BE2C (cell line): ENCODE measurements around the gene GRIK5.

Source experiments
- DNase-seq: peaks from one replicate; pipeline ENCODE4 v3.0.0-alpha.2; 2020
- H3K27me3 ChIP-seq: fragments of 250-450 bp; sonication (Bioruptor Pico); 2 replicates; pipeline ENCODE4 v1.5.1; 2020; ENCODE audit warnings: mild to moderate bottlenecking
- H3K36me3 ChIP-seq: fragments of 250-450 bp; sonication (Bioruptor Pico); 2 replicates; pipeline ENCODE4 v1.5.1; 2020; ENCODE audit warnings: mild to moderate bottlenecking
- H3K4me1 ChIP-seq: fragments of 250-450 bp; sonication (Bioruptor Pico); 2 replicates; pipeline ENCODE4 v1.5.1; 2020
- H3K4me3 ChIP-seq: 2 replicates; pipeline ENCODE4 v1.5.1; 2011; ENCODE audit warnings: low read depth, low read length
- H3K9me3 ChIP-seq: fragments of 250-450 bp; sonication (Bioruptor Pico); 2 replicates; pipeline ENCODE4 v1.5.1; 2020
- TF ChIP-seq, protein P1 (sequence below): IDR thresholded peaks from 2 replicates; pipeline ENCODE4 v1.5.1; 2012; ENCODE audit warnings: mild to moderate bottlenecking, low read depth, low read length

The GRIK5 gene

DNA sequence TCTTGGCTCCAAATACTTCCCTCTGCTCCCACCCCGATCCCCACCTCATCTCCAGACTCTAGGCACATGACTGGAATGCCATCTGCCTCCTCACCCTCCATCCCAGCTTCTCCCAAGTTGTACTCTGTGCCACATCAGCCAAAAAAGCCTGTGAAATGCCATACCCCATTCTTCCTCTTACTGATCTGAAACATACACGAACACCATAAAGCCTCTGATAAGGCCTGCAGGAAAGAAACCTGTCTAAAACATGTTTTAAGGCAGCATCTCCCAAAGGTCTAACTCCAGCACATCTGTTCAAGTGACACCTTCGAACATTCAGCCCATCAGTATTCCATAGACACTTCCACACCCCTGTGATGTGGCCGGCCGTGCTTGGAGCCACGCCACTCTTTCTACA, 5.6 kb downstream of the GRIK5 start:
- H3K27me3 ChIP-seq: no peaks in the 10 kb centered on the region
- no peak for DNase-seq
- H3K4me3 ChIP-seq: no peak overlapping the region
- TF ChIP-seq, protein P1, sequence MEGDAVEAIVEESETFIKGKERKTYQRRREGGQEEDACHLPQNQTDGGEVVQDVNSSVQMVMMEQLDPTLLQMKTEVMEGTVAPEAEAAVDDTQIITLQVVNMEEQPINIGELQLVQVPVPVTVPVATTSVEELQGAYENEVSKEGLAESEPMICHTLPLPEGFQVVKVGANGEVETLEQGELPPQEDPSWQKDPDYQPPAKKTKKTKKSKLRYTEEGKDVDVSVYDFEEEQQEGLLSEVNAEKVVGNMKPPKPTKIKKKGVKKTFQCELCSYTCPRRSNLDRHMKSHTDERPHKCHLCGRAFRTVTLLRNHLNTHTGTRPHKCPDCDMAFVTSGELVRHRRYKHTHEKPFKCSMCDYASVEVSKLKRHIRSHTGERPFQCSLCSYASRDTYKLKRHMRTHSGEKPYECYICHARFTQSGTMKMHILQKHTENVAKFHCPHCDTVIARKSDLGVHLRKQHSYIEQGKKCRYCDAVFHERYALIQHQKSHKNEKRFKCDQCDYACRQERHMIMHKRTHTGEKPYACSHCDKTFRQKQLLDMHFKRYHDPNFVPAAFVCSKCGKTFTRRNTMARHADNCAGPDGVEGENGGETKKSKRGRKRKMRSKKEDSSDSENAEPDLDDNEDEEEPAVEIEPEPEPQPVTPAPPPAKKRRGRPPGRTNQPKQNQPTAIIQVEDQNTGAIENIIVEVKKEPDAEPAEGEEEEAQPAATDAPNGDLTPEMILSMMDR: no peak
- H3K4me1 ChIP-seq: no peaks in the 10 kb centered on the region
- no peaks in the 10 kb centered on the region for H3K36me3 ChIP-seq
- H3K9me3 ChIP-seq: no peaks in the 10 kb centered on the region

GRCh38 chr19:42062381-42062780, 7.6 kb downstream of the GRIK5 start:
- H3K9me3 ChIP-seq: no peaks in the 10 kb centered on the region
- no peak overlapping the region for H3K4me3 ChIP-seq
- no peaks in the 10 kb centered on the region for H3K27me3 ChIP-seq
- no peaks in the 10 kb centered on the region for H3K4me1 ChIP-seq
- no peak for DNase-seq
- no peaks in the 10 kb centered on the region for H3K36me3 ChIP-seq
- TF ChIP-seq, protein P1: no peak

GRCh38 chr19:42060117-42060516, 9.9 kb downstream of the GRIK5 start:
- H3K27me3 ChIP-seq: no peaks in the 10 kb centered on the region
- H3K9me3 ChIP-seq: no peaks in the 10 kb centered on the region
- TF ChIP-seq, protein P1: no peak
- H3K4me1 ChIP-seq: no peaks in the 10 kb centered on the region
- no peak overlapping the region for H3K4me3 ChIP-seq
- H3K36me3 ChIP-seq: no peaks in the 10 kb centered on the region
- no peak for DNase-seq

GRCh38 chr19:42059196-42059595, 10.8 kb downstream of the GRIK5 start:
- H3K4me3 ChIP-seq: no peak overlapping the region
- H3K27me3 ChIP-seq: no peaks in the 10 kb centered on the region
- H3K9me3 ChIP-seq: no peaks in the 10 kb centered on the region
- TF ChIP-seq, protein P1: no peak
- peaks cover 3% of the 10 kb centered on the region for H3K4me1 ChIP-seq
- DNase-seq: no peak
- no peaks in the 10 kb centered on the region for H3K36me3 ChIP-seq

GRCh38 chr19:42057846-42058245, 12.2 kb downstream of the GRIK5 start:
- DNase-seq: no peak

GRCh38 chr19:42054205-42054604, 15.8 kb downstream of the GRIK5 start:
- DNase-seq: no peak
- H3K9me3 ChIP-seq: no peaks in the 10 kb centered on the region
- H3K36me3 ChIP-seq: no peaks in the 10 kb centered on the region
- TF ChIP-seq, protein P1: no peak
- H3K4me1 ChIP-seq: peaks cover 31% of the 10 kb centered on the region
- H3K27me3 ChIP-seq: no peaks in the 10 kb centered on the region
- no peak overlapping the region for H3K4me3 ChIP-seq

More at GRCh38 chr19:42057846-42058245, 12.2 kb downstream of the GRIK5 start:
- Histone ChIP-seq H3K4me1 (peaks cover 14% of the 10 kb centered on the region), H3K4me3 (no peak overlapping the region), H3K9me3 (no peaks in the 10 kb centered on the region), H3K27me3 (no peaks in the 10 kb centered on the region), H3K36me3 (no peaks in the 10 kb centered on the region)
- TF ChIP-seq, protein P1: no peak
